SH-SY5Y (cell line): ENCODE results near the gene LCN15.

Source experiments
- GATA2 ChIP-seq: IDR thresholded peaks from 2 replicates; pipeline ENCODE4 v1.6.1; 2011; ENCODE audit warnings: mild to moderate bottlenecking, low read depth, low read length
- GATA3 ChIP-seq: IDR thresholded peaks from 2 replicates; pipeline ENCODE4 v1.6.1; 2011; ENCODE audit warnings: low read depth, mild to moderate bottlenecking, low read length, moderate library complexity

GRCh38 chr9:136789523-136789937 is 25.2 kb upstream of the LCN15 start:
- TF ChIP-seq GATA3 (no peak), GATA2 (no peak)
